Measurements from ENCODE around the gene CHD6.

The CHD6 gene

GRCh38 chr20:41551011-41551705 is 67.0 kb downstream of the CHD6 start:
- CTCF ChIA-PET = no interaction called here
- no peak for TF ChIP-seq CTCF (IDR thresholded peaks at IDR 0.05; ENCODE audit: insufficient read depth, low read length, missing control alignments)
- POLR2A ChIA-PET = no interaction called here
- no peak for DNase-seq (ENCODE audit: low read depth, low spot score)
- H3K4me3 ChIP-seq (ENCODE audit: low read depth, low read length) = no peak overlapping the region

GRCh38 chr20:41547221-41547620 is 71.0 kb downstream of the CHD6 start:
- no peak overlapping the region for H3K4me3 ChIP-seq (ENCODE audit: low read depth, low read length)
- ChIA-PET POLR2A (interaction anchor here (1.0 kb wide), 1 partner anchor 12 kb away, joined by 3 read pairs; no protein-coding TSS in a partner anchor), CTCF (no interaction called here)
- TF ChIP-seq CTCF (IDR thresholded peaks at IDR 0.05; ENCODE audit: insufficient read depth, low read length, missing control alignments) = no peak
- DNase-seq (ENCODE audit: low read depth, low spot score) = no peak

GRCh38 chr20:41546535-41546934 is 71.6 kb downstream of the CHD6 start:
- TF ChIP-seq CTCF (IDR thresholded peaks at IDR 0.05; ENCODE audit: insufficient read depth, low read length, missing control alignments) = no peak
- CTCF ChIA-PET = no interaction called here

GRCh38 chr20:41544472-41544871 is 73.7 kb downstream of the CHD6 start:
- TF ChIP-seq CTCF (IDR thresholded peaks at IDR 0.05; ENCODE audit: insufficient read depth, low read length, missing control alignments) = no peak
- DNase-seq (ENCODE audit: low read depth, low spot score) = no peak
- ChIA-PET CTCF (interaction anchor here (1.5 kb wide), 1 partner anchor 126 kb away, joined by 4 read pairs; no protein-coding TSS in a partner anchor), POLR2A (no interaction called here)
- no peak overlapping the region for H3K4me3 ChIP-seq (ENCODE audit: low read depth, low read length)

More at GRCh38 chr20:41546535-41546934, 71.6 kb downstream of the CHD6 start:
- POLR2A ChIA-PET = no interaction called here
- DNase-seq (ENCODE audit: low read depth, low spot score) = no peak
- no peak overlapping the region for H3K4me3 ChIP-seq (ENCODE audit: low read depth, low read length)

- DNase-seq (ENCODE audit: low read depth, low spot score) = no peak
- TF ChIP-seq CTCF (IDR thresholded peaks at IDR 0.05; ENCODE audit: insufficient read depth, low read length, missing control alignments) = no peak
- ChIA-PET POLR2A (no interaction called here), CTCF (interaction anchor here (0.9 to 1.5 kb wide), 2 partner anchors 8 to 18 kb away, joined by 3 to 4 read pairs; no protein-coding TSS in a partner anchor)
- no peak overlapping the region for H3K4me3 ChIP-seq (ENCODE audit: low read depth, low read length)
Measured at GRCh38 chr20:41540918-41541317, 77.3 kb downstream of the CHD6 start.

- CTCF ChIA-PET = interaction anchor here (0.9 to 1.5 kb wide), 2 partner anchors 8 to 19 kb away, joined by 3 to 4 read pairs; no protein-coding TSS in a partner anchor
- no peak for TF ChIP-seq CTCF (IDR thresholded peaks at IDR 0.05; ENCODE audit: insufficient read depth, low read length, missing control alignments)
- no peak for DNase-seq (ENCODE audit: low read depth, low spot score)
- H3K4me3 ChIP-seq (ENCODE audit: low read depth, low read length) = no peak overlapping the region
- POLR2A ChIA-PET = no interaction called here
Measured at GRCh38 chr20:41540459-41540858, 77.7 kb downstream of the CHD6 start.
